Loucy (cell line): ENCODE data around the gene SMC1B.
"Not testable (repeated sequence)": the region's sequence is repeated elsewhere in the genome, so short reads cannot be mapped to it uniquely, and the experiment has no call there.

Source experiments
- H2AFZ ChIP-seq: fragments of 200-600 bp; sonication (generic); 2 replicates; pipeline ENCODE4 v1.6.0; 2016; ENCODE audit warnings: antibody characterized with exemption, mild to moderate bottlenecking, low read length, moderate library complexity
- H3F3A ChIP-seq: fragments of 200-600 bp; 2 replicates; pipeline ENCODE4 v1.6.0; 2016; ENCODE audit warnings: antibody characterized with exemption, low read depth, mild to moderate bottlenecking
- H3K27me3 ChIP-seq: fragments of 200-600 bp; sonication (generic); 2 replicates; pipeline ENCODE4 v1.6.1; 2014; ENCODE audit warnings: low read length, mild to moderate bottlenecking; ENCODE audit not compliant: insufficient read depth, poor library complexity, severe bottlenecking
- H3K36me3 ChIP-seq: fragments of 200-600 bp; sonication (generic); 2 replicates; pipeline ENCODE4 v1.6.1; 2016; ENCODE audit warnings: low read length; ENCODE audit not compliant: insufficient read depth
- H3K4me1 ChIP-seq: fragments of 200-600 bp; sonication (generic); 2 replicates; pipeline ENCODE4 v1.5.1; 2014; ENCODE audit warnings: low read length, mild to moderate bottlenecking; ENCODE audit not compliant: insufficient read depth, poor library complexity, severe bottlenecking
- H3K4me2 ChIP-seq: fragments of 200-600 bp; sonication (generic); 2 replicates; pipeline ENCODE4 v1.6.0; 2014; ENCODE audit warnings: antibody characterized with exemption, low read length, low read depth, mild to moderate bottlenecking; ENCODE audit not compliant: poor library complexity, severe bottlenecking
- H3K4me3 ChIP-seq: fragments of 200-600 bp; sonication (generic); 2 replicates; pipeline ENCODE4 v1.5.1; 2014; ENCODE audit warnings: low read length, mild to moderate bottlenecking, mixed read lengths; ENCODE audit not compliant: poor library complexity, severe bottlenecking
- H3K79me2 ChIP-seq: fragments of 200-600 bp; sonication (generic); 2 replicates; pipeline ENCODE4 v1.6.1; 2014; ENCODE audit warnings: low read length; ENCODE audit not compliant: insufficient read depth
- H3K9ac ChIP-seq: fragments of 200-600 bp; sonication (generic); 2 replicates; pipeline ENCODE4 v1.6.0; 2014; ENCODE audit warnings: mild to moderate bottlenecking, low read depth, low read length, moderate library complexity; ENCODE audit not compliant: poor library complexity, severe bottlenecking
- H3K9me2 ChIP-seq: fragments of 200-600 bp; sonication (generic); replicated peaks from 2 replicates; pipeline ENCODE4 v1.6.1; 2016; ENCODE audit warnings: low read depth, low read length, mixed read lengths
- H3K9me3 ChIP-seq: fragments of 200-600 bp; sonication (generic); 2 replicates; pipeline ENCODE4 v1.6.1; 2014; ENCODE audit warnings: mild to moderate bottlenecking, antibody characterized with exemption, low read length, low read depth; ENCODE audit not compliant: insufficient read depth
- H4K20me1 ChIP-seq: fragments of 200-600 bp; sonication (generic); 2 replicates; pipeline ENCODE4 v1.6.0; 2014; ENCODE audit warnings: antibody characterized with exemption, low read length, mild to moderate bottlenecking; ENCODE audit not compliant: insufficient read depth, poor library complexity, severe bottlenecking
- EZH2phosphoT487 ChIP-seq: fragments of 200-600 bp; IDR thresholded peaks from 2 replicates; pipeline ENCODE4 v1.6.1; 2018; ENCODE audit warnings: antibody characterized with exemption, mild to moderate bottlenecking, moderate library complexity, borderline replicate concordance
- TF ChIP-seq, protein P1 (sequence below): fragments of 200-600 bp; sonication (generic); conservative IDR thresholded peaks from 2 replicates; pipeline ENCODE4 v1.5.1; 2014; ENCODE audit warnings: mild to moderate bottlenecking, antibody characterized with exemption, low read length

The SMC1B gene

DNA sequence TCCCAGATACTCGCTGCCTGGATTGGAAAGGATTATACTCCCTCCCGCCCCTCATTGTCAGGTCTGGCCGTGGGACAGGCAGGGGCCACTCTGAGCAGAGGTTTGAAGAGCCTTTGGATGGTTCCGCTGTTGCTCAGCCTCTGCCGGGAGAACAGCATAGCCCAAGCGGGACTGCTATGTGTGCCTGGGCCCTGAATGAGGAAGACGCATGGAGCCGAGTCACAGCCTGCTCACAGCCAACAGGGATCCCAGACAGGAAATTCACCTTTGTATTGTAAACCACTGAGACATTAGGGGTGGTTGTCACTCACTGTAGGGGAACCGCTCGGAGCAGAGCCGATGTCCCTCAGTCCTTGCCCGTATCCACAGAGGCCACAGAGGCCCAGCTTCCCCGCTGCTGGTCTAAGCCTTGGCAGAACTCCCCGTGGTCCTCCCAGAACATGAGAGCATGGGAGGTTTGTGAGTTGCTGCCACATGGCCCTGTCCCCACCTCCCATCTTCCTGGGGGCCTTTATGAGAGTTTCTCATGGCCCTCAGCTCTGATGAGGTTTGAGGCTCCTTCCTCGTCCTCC is 114.4 kb downstream of the SMC1B start:
- no peak overlapping the region for H3K9ac ChIP-seq
- no peak for TF ChIP-seq EZH2phosphoT487
- TF ChIP-seq, protein P1, sequence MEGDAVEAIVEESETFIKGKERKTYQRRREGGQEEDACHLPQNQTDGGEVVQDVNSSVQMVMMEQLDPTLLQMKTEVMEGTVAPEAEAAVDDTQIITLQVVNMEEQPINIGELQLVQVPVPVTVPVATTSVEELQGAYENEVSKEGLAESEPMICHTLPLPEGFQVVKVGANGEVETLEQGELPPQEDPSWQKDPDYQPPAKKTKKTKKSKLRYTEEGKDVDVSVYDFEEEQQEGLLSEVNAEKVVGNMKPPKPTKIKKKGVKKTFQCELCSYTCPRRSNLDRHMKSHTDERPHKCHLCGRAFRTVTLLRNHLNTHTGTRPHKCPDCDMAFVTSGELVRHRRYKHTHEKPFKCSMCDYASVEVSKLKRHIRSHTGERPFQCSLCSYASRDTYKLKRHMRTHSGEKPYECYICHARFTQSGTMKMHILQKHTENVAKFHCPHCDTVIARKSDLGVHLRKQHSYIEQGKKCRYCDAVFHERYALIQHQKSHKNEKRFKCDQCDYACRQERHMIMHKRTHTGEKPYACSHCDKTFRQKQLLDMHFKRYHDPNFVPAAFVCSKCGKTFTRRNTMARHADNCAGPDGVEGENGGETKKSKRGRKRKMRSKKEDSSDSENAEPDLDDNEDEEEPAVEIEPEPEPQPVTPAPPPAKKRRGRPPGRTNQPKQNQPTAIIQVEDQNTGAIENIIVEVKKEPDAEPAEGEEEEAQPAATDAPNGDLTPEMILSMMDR, result no peak
- no peak overlapping the region for H3K4me3 ChIP-seq
- no peaks in the 10 kb centered on the region for H4K20me1 ChIP-seq
- H3K4me2 ChIP-seq, result no peak overlapping the region
- no peaks in the 10 kb centered on the region for H3K9me2 ChIP-seq
- H3K27me3 ChIP-seq, result no peaks in the 10 kb centered on the region
- H3K4me1 ChIP-seq, result peaks cover 3% of the 10 kb centered on the region
- no peak overlapping the region for H2AFZ ChIP-seq
- no peaks in the 10 kb centered on the region for H3F3A ChIP-seq
- no peaks in the 10 kb centered on the region for H3K9me3 ChIP-seq
- H3K79me2 ChIP-seq, result no peaks in the 10 kb centered on the region
- no peaks in the 10 kb centered on the region for H3K36me3 ChIP-seq

DNA sequence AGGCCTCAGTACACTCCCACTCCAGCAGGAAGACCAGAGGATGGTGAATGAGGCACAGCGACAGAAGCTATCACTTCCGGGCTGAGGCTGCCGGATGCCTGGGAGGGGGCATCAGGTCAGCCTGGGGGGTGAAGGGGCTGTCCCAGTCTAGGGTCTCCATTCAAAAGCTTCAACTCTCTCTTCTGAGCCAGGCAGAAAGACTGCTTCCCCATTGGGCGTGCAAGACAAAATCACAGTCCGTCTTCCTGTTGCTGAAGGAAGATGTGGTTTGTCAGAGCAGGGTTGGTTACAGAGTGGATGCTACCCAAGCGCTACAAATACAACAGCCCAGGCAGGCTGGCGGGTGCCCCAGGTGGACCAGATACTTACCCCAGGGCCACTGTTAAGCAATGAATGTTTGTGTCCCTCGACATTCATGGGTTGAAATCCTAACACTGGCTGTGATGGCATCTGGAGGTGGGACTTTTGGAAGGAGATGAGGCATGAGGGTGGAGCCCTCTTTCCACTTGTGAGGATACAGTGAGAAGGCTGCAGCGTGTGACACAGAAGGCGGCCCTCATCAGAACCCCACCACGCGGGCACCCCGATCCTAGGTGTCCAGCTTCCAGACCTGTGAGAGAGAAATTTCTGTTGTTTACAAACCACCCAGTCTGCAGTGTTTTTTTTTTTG is 116.6 kb downstream of the SMC1B start:
- Histone ChIP-seq H3K9ac (no peak overlapping the region), H3K9me3 (no peaks in the 10 kb centered on the region), H3K36me3 (no peaks in the 10 kb centered on the region), H2AFZ (no peak overlapping the region), H3K4me3 (no peak overlapping the region), H3F3A (no peaks in the 10 kb centered on the region), H3K79me2 (no peaks in the 10 kb centered on the region), H3K27me3 (no peaks in the 10 kb centered on the region), H3K9me2 (no peaks in the 10 kb centered on the region), H4K20me1 (no peaks in the 10 kb centered on the region), H3K4me2 (no peak overlapping the region), H3K4me1 (peaks cover 3% of the 10 kb centered on the region)
- TF ChIP-seq, protein P1, result no peak
- no peak for TF ChIP-seq EZH2phosphoT487

DNA sequence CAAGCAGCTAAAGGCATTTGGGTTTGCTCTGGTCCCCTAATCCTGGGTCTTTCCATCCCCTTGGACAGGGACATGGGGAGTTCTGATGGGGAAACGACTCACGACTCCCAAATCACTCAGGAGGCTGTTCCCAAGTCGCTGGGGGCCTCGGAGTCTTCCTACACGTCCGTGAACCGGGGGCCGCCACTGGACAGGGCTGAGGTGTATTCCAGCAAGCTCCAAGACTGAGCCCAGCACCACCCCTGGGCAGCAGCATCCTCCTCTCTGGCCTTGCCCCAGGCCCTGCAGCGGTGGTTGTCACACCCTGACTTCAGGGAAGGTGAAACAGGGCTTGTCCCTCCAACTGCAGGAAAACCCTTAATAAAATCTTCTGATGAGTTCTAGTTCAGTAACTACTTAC is 117.9 kb downstream of the SMC1B start:
- H3F3A ChIP-seq, result no peaks in the 10 kb centered on the region
- H3K79me2 ChIP-seq, result no peaks in the 10 kb centered on the region
- H3K9me2 ChIP-seq, result no peaks in the 10 kb centered on the region
- no peak overlapping the region for H3K4me3 ChIP-seq
- TF ChIP-seq, protein P1, result no peak
- no peak for TF ChIP-seq EZH2phosphoT487
- H3K9ac ChIP-seq, result no peak overlapping the region
- no peaks in the 10 kb centered on the region for H3K27me3 ChIP-seq
- H3K9me3 ChIP-seq, result no peaks in the 10 kb centered on the region
- H3K4me2 ChIP-seq, result no peak overlapping the region
- H4K20me1 ChIP-seq, result no peaks in the 10 kb centered on the region
- H3K36me3 ChIP-seq, result no peaks in the 10 kb centered on the region
- peaks cover 3% of the 10 kb centered on the region for H3K4me1 ChIP-seq
- H2AFZ ChIP-seq, result no peak overlapping the region

DNA sequence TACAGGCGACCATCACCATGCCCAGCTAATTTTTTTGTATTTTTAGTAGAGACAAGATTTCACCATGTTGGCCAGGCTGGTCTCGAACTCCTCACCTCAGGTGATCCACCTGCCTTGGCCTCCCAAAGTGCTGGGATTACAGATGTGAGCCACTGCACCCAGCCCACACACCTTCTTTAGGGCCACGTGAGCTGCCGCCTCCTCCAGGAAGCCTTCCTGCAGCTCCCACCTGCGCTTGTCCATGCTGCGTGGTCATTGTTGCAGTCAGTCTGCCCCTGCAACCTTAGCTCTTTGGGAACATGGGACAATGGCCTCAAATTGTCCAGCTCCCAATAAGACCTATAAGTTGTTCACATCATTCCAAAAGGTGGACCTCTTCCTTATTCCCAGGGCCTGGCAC is 118.4 kb downstream of the SMC1B start:
- H2AFZ ChIP-seq, H3K9ac ChIP-seq, H3K4me3 ChIP-seq, H3K27me3 ChIP-seq, H3K4me1 ChIP-seq, H3F3A ChIP-seq, H3K9me3 ChIP-seq, H3K79me2 ChIP-seq, H4K20me1 ChIP-seq, H3K4me2 ChIP-seq, H3K36me3 ChIP-seq, H3K9me2 ChIP-seq: not testable (repeated sequence)
